Measurements from ENCODE around the gene MED9. TPM values are rescaled to one million over a fixed set of nuclear protein-coding genes. Genes with fewer than 3 reads are reported as not detected.

Gene MED9
- total RNA-seq, 1 donor from 2014 or later: 18.9 TPM

DNA sequence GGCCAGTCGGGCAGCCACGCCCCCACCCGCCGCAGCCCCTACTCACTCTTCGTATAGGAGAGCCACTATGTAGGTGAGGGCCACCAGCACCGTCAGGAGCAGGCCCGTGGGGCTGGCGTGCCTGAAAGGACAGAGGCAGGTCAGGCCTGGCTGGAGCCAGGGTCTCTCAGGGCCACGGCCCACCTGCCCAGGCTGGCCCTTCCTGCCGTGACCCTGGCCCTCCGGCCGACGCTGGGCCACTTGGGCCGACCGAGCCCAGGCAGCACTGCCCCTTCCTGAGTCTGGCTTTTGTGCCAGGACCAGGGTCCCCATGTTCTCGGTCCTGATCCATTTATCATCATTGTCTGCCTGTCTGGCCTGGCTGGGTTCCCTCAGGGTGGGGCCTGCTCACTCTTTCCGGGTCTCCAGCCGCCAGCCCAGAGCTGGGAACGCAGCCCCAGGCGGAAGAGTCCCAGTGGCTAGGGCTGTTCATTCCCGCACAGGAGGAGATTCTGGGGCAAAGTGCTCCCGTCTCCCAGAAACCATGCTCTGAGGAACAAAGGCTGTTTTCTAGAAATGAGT is 29.5 kb downstream of the MED9 start:
- DNase-seq (ENCODE audit: extremely low spot score in 2 of 2): no peak
- no peak overlapping the region for H3K27ac ChIP-seq
- no peaks in the 10 kb centered on the region for H3K36me3 ChIP-seq
- no peak for TF ChIP-seq POLR2A (IDR thresholded peaks at IDR 0.05)
- TF ChIP-seq CTCF (IDR thresholded peaks at IDR 0.05): no peak
- no peak for TF ChIP-seq POLR2AphosphoS5 (IDR thresholded peaks at IDR 0.05; ENCODE audit: insufficient read depth in 1 of 2, low read depth in 1 of 2)
- H3K4me1 ChIP-seq: peaks cover 3% of the 10 kb centered on the region
- H3K27me3 ChIP-seq: no peaks in the 10 kb centered on the region
- H3K9me3 ChIP-seq: no peaks in the 10 kb centered on the region
- no peak overlapping the region for H3K4me3 ChIP-seq
- intact Hi-C loops (cut with DNase I): loop anchor here (10.0 kb wide), 1 partner anchor 139 kb away; no protein-coding TSS in a partner anchor

DNA sequence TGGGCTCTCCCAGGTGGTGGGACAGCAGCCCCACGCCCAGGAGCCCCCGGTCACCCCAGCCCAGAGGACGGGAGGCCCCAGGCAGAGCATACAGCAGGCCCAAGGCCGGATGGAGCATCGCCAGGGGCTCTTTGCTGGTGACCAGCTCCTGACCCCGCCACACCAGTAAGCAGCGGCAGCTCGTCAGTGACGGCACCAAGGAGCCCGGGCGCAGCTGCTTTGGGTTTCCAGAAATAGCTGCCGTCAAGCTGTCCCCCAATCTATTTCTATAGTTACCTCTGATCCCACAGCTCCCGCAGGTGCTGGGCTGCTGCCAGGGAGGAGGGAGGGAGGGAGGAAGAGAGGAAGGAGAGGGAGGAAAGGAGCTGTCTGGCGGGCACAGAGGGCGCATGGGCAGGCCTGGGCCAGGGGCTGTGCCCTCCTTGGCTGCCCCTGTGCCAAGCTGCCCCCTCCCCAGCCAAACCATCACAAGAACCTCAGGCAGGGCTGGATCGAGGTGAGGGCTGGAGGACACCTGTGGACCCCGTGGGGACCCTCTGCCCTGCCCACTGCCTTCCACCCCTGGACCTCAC is 30.2 kb downstream of the MED9 start:
- no peak overlapping the region for H3K4me3 ChIP-seq
- peaks cover 11% of the 10 kb centered on the region for H3K4me1 ChIP-seq
- TF ChIP-seq POLR2A (IDR thresholded peaks at IDR 0.05): no peak
- no peak for TF ChIP-seq POLR2AphosphoS5 (IDR thresholded peaks at IDR 0.05; ENCODE audit: insufficient read depth in 1 of 2, low read depth in 1 of 2)
- no peak for TF ChIP-seq CTCF (IDR thresholded peaks at IDR 0.05)
- H3K27ac ChIP-seq: no peak overlapping the region
- no peaks in the 10 kb centered on the region for H3K9me3 ChIP-seq
- H3K27me3 ChIP-seq: no peaks in the 10 kb centered on the region
- no peak for DNase-seq (ENCODE audit: extremely low spot score in 2 of 2)
- H3K36me3 ChIP-seq: no peaks in the 10 kb centered on the region
- intact Hi-C loops (cut with DNase I): loop anchor here (10.0 kb wide), 1 partner anchor 138 kb away; no protein-coding TSS in a partner anchor

DNA sequence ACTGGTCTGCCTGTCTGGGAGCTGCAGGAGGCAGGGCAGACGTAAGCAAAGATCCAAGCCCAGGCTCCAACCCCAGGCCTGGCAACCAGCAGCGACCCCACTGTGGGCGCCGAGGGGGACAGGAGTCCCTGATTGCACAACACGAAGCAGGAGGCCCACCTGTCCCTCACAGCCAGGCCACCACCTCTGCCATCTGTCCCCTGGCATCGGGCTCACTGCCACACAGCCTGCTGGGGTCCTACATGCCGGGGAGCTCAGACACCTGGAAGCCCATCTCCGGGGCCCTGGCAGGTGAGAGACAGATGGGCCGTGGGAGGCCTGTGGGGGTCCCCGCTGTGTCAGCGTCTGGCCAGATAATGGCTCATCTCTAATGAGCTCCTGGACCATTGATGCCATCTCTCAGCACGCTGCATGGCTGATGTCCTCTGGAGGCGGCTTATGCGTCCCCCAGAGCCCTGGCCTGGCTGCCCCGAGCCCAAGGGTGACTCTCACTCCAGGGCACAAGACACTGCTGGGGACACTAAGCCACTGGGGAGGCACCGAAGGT is 30.7 kb downstream of the MED9 start:
- Histone ChIP-seq H3K36me3 (no peaks in the 10 kb centered on the region), H3K4me1 (peaks cover 16% of the 10 kb centered on the region), H3K9me3 (no peaks in the 10 kb centered on the region), H3K27ac (no peak overlapping the region), H3K27me3 (no peaks in the 10 kb centered on the region), H3K4me3 (no peak overlapping the region)
- intact Hi-C loops (cut with DNase I): loop anchor here (10.0 kb wide), 1 partner anchor 137 kb away; no protein-coding TSS in a partner anchor
- DNase-seq (ENCODE audit: extremely low spot score in 2 of 2): no peak
- no peak for TF ChIP-seq CTCF (IDR thresholded peaks at IDR 0.05)
- no peak for TF ChIP-seq POLR2A (IDR thresholded peaks at IDR 0.05)
- no peak for TF ChIP-seq POLR2AphosphoS5 (IDR thresholded peaks at IDR 0.05; ENCODE audit: insufficient read depth in 1 of 2, low read depth in 1 of 2)

- intact Hi-C loops (cut with DNase I): loop anchor here (10.0 kb wide), 1 partner anchor 137 kb away; no protein-coding TSS in a partner anchor
- DNase-seq (ENCODE audit: extremely low spot score in 2 of 2): no peak
- no peak overlapping the region for H3K27ac ChIP-seq
- no peak for TF ChIP-seq POLR2A (IDR thresholded peaks at IDR 0.05)
- no peak for TF ChIP-seq POLR2AphosphoS5 (IDR thresholded peaks at IDR 0.05; ENCODE audit: insufficient read depth in 1 of 2, low read depth in 1 of 2)
- TF ChIP-seq CTCF (IDR thresholded peaks at IDR 0.05): no peak
- no peaks in the 10 kb centered on the region for H3K9me3 ChIP-seq
- no peaks in the 10 kb centered on the region for H3K36me3 ChIP-seq
- no peaks in the 10 kb centered on the region for H3K27me3 ChIP-seq
- peaks cover 16% of the 10 kb centered on the region for H3K4me1 ChIP-seq
- H3K4me3 ChIP-seq: no peak overlapping the region
Measured at GRCh38 chr17:17508019-17508535, 31.3 kb downstream of the MED9 start.

Data from vagina (tissue), 2 donors.